GM20431 (cell line): ENCODE measurements around the gene AKAP12.
"Not testable (repeated sequence)": the region's sequence is repeated elsewhere in the genome, so short reads cannot be mapped to it uniquely, and the experiment has no call there.

ENCODE experiments used
- in situ Hi-C: fragments of 300-500 bp; cut with MseI, MboI; formaldehyde crosslinking; loops from one replicate; pipeline ENCODE4 v1.15.0; 2020; ENCODE audit warnings: low sequenced_read_pairs; ENCODE audit not compliant: unreplicated experiment

Gene AKAP12

DNA sequence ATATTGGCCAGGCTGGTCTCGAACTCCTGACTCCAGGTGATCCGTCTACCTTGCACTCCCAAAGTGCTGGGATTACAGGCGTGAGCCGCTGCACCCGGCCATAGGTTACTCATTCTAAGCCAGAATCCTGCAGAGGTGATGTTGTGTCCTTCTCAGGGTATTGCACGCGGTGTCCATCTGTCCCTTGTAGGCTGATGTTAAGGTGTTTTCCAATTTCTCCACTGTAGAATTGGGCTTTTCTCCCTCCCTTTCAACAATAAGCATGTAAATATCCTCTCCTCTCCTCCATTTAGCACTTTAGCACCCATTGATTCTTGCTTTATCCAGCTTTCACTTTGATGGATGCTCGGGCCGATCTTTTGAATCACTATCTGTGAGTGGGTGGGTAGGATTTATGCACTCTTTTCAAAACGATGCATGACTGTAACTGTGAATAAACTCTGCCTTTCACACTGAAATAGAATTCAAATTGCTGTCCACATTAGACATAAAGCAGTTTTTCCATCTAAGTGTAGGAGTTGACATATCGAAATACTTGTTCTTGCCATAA is 99.0 kb downstream of the AKAP12 start:
- in situ Hi-C loops, result no loop called here

DNA sequence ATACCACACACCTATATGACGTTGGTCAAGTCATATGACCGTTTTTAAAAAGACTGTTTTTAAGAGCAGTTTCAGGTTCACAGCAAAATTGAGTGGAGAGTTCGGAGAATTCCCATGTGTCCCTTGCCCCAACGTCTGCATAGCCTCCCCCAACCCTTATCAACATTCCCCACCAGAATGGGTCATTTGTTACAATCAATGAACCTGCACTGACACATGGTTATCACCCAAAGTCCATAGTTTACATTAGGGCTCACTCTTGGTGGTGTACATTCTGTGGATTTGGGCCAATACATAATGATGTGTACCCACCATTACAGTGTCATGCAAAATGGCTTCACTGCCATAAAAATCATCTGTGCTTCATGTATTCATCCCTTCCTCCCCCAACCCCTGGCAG is 99.6 kb downstream of the AKAP12 start:
- in situ Hi-C loops, result no loop called here

DNA sequence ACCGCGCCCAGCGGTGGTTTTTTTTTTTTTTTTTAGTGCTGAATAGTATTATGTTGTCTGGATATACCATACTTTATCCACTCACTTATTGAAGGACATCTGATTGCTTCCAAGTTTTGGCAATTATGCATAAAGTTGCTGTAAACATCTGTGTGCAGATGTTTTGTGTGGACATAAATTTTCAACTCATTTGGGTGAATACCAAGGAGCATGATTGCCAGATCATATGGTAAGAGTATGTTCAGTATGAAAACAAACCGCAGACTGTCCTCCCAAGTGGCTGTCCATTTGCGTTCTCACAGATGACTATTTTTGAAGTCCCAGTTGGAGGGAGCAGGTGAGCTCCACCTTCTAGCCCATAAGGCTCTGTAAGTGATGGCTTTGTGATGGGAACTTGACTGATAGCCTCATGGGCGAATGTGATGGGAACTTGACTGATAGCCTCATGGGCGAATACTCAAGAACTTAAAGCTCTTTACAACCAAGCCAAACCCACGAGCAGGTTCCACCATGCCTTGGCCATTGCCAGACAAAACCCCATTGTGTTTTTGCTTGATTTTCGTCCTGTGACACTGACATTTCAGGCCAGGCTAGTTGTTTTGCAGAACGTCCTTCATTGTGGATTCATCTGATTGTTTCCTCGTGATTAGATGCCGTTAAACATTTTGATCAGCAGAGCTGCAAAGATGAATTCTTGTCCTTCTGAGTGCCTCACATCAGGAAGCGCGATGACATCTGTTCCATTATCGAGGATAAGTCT is 100.6 kb downstream of the AKAP12 start:
- in situ Hi-C loops, result no loop called here

DNA sequence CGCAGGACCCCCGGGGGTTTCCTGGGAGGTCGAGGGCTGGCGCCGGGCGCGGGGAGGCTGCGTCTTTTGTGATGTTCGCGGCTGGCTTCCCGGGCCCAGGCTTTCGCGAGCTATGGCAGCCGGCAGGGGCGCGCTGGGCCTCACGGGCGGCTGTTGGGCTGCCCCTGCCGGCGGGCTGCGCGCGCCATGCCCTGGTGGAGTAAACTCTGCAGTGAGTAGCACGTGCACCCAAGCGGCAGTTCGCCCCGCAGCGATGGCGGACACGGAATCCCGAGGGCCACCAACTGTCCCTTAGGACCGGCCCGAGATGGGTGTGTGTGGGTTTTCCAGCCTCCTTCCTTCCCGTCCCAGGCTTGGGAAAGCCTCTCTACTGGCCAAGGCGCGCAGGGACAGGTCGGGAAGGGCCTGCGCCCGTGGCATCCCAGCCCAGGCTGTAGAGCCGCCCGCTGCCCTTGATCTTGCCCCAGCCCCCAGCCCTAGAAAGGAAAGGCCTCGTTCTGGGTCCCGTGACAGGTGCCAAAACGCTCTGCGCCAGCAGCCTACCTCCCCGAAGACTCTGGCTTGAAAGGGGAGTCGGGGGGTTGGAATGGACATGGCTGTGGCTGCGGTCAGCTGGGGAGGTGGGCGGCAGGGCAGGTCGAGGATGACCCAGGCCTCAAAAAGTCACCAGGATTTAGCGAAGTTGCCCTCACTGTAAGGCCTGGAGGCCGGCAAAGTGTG is 101.9 kb downstream of the AKAP12 start:
- in situ Hi-C loops, result no loop called here

DNA sequence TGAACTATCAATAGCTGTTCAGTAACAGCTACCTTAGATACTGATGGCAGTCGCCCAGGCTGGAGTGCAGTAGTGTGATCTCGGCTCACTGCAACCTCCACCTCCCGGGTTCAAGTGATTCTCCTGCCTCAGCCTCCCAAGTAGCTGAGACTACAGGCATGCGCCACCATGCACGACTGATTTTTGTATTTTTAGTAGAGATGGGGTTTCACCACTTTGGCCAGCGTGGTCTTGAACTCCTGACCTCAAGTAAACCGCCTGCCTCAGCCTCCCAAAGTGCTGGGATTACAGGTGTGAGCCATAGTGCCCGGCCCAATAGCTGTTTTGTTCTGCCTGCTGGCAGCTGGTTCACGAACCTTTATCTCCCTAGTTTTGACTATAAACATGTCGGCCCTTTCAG is 103.0 kb downstream of the AKAP12 start:
- in situ Hi-C loops, result not testable (repeated sequence)

DNA sequence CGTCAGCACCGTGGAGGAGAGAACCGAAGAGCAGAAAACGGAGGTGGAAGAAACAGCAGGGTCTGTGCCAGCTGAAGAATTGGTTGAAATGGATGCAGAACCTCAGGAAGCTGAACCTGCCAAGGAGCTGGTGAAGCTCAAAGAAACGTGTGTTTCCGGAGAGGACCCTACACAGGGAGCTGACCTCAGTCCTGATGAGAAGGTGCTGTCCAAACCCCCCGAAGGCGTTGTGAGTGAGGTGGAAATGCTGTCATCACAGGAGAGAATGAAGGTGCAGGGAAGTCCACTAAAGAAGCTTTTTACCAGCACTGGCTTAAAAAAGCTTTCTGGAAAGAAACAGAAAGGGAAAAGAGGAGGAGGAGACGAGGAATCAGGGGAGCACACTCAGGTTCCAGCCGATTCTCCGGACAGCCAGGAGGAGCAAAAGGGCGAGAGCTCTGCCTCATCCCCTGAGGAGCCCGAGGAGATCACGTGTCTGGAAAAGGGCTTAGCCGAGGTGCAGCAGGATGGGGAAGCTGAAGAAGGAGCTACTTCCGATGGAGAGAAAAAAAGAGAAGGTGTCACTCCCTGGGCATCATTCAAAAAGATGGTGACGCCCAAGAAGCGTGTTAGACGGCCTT is 110.0 kb downstream of the AKAP12 start:
- in situ Hi-C loops, result no loop called here

DNA sequence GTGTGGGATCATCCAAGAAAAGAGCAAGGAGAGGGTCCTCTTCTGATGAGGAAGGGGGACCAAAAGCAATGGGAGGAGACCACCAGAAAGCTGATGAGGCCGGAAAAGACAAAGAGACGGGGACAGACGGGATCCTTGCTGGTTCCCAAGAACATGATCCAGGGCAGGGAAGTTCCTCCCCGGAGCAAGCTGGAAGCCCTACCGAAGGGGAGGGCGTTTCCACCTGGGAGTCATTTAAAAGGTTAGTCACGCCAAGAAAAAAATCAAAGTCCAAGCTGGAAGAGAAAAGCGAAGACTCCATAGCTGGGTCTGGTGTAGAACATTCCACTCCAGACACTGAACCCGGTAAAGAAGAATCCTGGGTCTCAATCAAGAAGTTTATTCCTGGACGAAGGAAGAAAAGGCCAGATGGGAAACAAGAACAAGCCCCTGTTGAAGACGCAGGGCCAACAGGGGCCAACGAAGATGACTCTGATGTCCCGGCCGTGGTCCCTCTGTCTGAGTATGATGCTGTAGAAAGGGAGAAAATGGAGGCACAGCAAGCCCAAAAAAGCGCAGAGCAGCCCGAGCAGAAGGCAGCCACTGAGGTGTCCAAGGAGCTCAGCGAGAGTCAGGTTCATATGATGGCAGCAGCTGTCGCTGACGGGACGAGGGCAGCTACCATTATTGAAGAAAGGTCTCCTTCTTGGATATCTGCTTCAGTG is 110.8 kb downstream of the AKAP12 start:
- in situ Hi-C loops, result no loop called here

DNA sequence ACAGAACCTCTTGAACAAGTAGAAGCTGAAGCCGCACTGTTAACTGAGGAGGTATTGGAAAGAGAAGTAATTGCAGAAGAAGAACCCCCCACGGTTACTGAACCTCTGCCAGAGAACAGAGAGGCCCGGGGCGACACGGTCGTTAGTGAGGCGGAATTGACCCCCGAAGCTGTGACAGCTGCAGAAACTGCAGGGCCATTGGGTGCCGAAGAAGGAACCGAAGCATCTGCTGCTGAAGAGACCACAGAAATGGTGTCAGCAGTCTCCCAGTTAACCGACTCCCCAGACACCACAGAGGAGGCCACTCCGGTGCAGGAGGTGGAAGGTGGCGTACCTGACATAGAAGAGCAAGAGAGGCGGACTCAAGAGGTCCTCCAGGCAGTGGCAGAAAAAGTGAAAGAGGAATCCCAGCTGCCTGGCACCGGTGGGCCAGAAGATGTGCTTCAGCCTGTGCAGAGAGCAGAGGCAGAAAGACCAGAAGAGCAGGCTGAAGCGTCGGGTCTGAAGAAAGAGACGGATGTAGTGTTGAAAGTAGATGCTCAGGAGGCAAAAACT is 111.5 kb downstream of the AKAP12 start:
- in situ Hi-C loops, result no loop called here

DNA sequence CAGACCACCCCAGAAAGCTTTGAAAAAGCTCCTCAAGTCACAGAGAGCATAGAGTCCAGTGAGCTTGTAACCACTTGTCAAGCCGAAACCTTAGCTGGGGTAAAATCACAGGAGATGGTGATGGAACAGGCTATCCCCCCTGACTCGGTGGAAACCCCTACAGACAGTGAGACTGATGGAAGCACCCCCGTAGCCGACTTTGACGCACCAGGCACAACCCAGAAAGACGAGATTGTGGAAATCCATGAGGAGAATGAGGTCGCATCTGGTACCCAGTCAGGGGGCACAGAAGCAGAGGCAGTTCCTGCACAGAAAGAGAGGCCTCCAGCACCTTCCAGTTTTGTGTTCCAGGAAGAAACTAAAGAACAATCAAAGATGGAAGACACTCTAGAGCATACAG is 112.0 kb downstream of the AKAP12 start:
- in situ Hi-C loops, result no loop called here

DNA sequence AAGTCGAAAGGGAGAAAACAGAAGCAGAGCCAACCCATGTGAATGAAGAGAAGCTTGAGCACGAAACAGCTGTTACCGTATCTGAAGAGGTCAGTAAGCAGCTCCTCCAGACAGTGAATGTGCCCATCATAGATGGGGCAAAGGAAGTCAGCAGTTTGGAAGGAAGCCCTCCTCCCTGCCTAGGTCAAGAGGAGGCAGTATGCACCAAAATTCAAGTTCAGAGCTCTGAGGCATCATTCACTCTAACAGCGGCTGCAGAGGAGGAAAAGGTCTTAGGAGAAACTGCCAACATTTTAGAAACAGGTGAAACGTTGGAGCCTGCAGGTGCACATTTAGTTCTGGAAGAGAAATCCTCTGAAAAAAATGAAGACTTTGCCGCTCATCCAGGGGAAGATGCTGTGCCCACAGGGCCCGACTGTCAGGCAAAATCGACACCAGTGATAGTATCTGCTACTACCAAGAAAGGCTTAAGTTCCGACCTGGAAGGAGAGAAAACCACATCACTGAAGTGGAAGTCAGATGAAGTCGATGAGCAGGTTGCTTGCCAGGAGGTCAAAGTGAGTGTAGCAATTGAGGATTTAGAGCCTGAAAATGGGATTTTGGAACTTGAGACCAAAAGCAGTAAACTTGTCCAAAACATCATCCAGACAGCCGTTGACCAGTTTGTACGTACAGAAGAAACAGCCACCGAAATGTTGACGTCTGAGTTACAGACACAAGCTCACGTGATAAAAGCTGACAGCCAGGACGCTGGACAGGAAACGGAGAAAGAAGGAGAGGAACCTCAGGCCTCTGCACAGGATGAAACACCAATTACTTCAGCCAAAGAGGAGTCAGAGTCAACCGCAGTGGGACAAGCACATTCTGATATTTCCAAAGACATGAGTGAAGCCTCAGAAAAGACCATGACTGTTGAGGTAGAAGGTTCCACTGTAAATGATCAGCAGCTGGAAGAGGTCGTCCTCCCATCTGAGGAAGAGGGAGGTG is 112.9 kb downstream of the AKAP12 start:
- in situ Hi-C loops, result no loop called here

DNA sequence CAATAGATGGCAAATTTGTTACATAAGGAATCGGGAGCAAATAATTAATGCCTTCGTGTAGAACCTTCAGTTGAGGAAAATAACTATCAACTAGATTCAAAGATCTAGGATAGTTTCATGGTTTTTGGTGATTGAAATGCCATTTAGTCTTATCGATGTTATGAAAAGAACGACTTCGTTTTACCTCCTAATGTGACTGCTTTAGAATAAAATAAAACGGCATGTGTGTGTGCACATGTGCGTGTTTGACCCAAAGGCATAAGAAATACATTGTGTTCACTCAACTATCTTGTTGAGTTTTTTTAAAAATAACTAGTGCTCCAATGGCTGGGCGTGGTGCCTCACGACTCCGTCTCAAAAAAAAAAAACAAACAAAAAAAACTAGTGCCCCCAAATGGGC is 114.0 kb downstream of the AKAP12 start:
- in situ Hi-C loops, result no loop called here

DNA sequence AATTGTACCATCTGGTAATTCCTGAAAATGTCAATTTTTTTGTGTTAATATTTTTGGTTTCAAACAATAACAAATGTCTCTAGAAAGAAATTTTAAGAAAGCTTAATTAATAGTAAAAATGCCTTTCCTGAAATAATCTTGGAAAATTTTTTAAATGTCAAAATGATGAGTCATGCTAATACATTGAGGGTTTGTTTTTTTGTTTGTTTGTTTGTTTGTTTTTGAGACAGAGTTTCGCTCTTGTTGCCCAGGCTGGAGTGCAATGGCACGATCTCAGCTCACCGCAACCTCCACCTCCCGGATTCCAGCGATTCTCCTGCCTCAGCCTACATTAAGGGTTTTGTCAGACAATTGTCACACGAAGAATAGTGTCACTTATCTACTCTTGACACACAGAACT is 117.2 kb downstream of the AKAP12 start:
- in situ Hi-C loops, result not testable (repeated sequence)

DNA sequence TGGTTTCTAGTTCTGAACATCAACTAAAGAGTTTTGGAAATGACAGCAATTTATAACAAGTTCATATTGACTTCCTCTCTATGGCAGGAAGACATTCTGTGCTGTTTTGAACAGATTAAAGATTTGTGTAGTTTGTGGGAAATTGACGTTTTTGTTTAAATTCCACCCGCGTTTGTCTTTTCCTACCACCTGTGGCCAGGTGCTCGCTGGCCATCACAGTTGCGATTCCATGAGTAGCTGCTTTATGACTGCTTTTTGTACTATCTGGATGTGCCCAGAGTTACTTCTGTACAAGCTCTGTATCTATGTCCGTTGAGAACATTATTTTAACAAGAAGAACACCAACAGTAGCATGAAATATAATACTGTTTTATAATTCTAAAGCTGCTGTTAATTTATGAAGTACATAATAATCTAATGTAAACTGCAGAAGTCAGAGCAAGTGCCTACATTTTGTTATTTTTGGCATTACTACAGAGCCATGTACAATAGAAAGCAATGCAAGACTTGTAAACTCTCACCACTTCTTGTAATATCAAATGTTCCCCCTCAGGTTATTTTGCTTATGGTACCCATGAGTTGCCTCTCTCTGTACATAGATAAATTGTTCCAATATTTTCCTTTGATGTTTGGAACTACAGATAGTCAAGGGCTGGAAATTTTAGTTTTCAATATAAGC is 118.1 kb downstream of the AKAP12 start:
- in situ Hi-C loops, result no loop called here

DNA sequence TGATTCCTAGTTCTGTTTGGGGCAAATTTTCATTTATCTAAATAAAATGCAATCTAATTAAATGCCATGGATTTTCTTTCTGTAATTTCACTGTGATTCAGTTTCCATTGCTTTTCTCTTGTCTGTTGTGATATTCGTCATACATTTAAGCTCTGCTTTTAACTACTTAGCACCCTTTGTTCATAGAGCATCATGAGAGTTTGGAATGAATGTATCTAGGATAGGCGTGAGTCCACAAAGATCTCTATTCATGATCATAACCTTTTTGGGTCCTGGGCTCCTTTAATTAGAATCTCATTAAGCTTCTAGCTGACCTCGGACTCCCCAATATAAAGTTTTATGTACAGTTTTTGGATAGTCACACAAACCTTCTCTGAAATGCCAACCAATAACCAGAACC is 118.7 kb downstream of the AKAP12 start:
- in situ Hi-C loops, result no loop called here

DNA sequence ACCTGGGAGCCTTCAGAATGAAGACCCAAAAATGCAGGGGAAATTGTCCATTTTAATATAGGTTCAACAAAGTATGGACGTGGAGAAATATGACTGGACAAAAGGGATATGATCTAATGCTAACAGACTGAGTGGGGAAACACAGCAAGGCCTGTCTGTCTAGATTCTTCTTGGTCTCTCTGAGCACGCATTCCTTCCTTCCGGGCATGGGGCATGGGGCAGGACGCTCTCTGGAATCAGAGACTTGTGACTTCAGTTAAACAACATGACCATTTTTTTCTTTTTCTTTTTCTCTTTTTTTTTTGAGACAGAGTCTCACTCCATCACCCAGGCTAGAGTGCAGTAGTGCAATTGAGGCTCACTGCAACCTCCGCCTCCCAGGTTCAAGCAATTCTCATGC is 119.7 kb downstream of the AKAP12 start:
- in situ Hi-C loops, result no loop called here

DNA sequence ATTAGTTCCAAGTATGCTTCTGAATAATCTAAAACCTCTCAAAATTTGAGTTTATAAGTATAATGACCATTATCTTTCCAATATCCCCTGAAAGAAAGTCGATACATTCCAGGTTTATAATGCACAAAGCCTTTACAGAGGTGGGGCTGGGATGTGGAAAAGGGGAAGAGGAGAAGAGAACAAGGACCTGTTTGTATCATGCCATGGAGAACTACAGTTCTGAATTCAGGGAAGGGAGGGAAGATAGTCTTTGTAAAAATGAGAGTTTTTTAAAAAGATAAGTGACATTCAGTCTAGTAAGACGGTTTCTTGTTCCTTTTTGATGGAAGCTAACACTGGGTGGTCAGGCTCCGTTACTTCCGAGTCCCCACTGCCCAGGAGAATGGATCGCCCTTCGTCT is 125.5 kb downstream of the AKAP12 start:
- in situ Hi-C loops, result no loop called here

DNA sequence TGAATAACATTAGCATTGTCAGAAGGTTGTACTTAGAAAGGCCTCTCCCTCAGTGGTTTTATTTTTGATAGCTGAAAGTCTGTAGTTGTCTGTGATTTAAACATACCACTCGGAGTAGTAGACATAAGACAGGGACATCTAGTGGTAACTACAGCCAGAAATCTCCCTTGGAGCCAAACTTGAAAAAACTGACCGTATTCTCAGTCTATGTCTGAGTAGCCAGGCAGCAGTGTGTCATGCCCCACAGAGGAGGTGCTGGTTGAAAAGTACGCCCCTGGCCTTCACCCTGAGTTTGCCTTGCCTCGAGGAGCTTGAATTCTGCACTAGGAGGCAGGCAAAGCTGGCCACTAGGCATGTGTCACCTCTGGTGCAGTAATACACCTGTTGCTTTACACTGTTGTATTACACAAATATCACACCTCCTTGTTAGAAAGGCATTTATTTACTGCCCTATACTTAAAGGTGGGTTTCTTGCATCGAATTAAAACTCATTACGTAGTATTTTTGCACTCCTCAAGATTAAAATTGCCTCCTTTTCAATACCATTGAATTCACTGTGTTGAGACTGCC is 130.8 kb downstream of the AKAP12 start:
- in situ Hi-C loops, result no loop called here

DNA sequence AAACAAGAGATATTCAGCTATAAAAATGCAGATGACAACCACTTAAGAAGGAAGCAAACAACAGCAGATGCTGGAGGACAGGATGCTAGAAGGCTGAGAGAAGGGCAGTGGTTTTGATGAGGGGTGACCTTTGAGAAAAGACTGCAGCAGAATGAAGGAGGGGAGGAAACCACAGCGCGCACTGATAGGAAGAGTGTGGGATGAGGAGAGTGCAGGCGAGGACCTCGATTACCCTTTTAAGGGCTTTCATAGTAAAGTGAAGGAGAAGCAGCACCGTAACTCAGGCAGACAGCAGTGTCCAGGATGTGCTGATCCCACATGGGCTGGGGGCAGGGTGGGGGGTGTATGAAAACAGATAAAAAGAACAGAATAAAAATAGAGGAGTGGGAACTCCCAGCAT is 132.4 kb downstream of the AKAP12 start:
- in situ Hi-C loops, result no loop called here
